ENCODE measurements around the gene CDC5L. TPM values are rescaled to one million over a fixed set of nuclear protein-coding genes. Genes with fewer than 3 reads are reported as not detected.

CDC5L gene
- total and polyA plus RNA-seq, 2 experiments from 2014 or later: 27.0 to 32.5 TPM

DNA sequence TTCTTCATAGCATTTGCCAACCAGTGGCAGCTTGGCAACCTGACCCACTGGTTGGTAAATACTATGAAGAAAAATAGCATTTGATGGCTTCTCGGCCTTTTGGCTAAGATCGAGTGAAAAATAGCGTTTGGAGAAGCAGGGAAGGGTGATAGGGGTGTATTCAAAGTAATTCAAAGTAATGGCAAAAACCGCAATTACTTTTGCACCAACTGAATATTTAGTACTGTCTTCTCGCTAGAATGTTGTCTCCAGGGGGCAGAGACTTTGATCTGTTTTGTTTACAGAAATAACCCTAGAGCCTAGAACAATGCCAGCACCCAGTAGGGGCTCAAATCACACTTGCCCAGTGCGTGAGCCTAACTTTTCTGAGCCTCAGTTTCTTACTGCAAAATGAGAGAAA, 106.1 kb downstream of the CDC5L start:
- Mint-ChIP-seq H3K27me3 (ENCODE audit: insufficient read depth, low read depth, poor library complexity) (peaks cover 17% of the 10 kb centered on the region), H3K36me3 (ENCODE audit: low read depth) (no peaks in the 10 kb centered on the region; the same call in 2 of the 3 replicates), H3K4me3 (no peak overlapping the region), H3K9me3 (no peaks in the 10 kb centered on the region), H3K27ac (no peak overlapping the region), H3K4me1 (peaks cover 6% of the 10 kb centered on the region; the same call in 2 of the 3 replicates)
- ATAC-seq (no peak), DNase-seq (ENCODE audit: low spot score) (no peak)
- peaks cover 11% of the 10 kb centered on the region; the same call in 1 of the 2 replicates for H3K9me2 ChIP-seq (ENCODE audit: insufficient read depth)
- H3K79me2 ChIP-seq (replicated peaks; ENCODE audit: insufficient read depth): no peaks in the 10 kb centered on the region
- H3K27me3 ChIP-seq (ENCODE audit: insufficient read depth): no peaks in the 10 kb centered on the region
- H3K4me1 ChIP-seq (ENCODE audit: insufficient read depth): no peaks in the 10 kb centered on the region
- H3K4me2 ChIP-seq: no peak overlapping the region
- no peak overlapping the region for H3K4me3 ChIP-seq
- H2AFZ ChIP-seq: no peak overlapping the region
- no peak overlapping the region for H3K27ac ChIP-seq (ENCODE audit: low read depth)
- H3K36me3 ChIP-seq (ENCODE audit: insufficient read depth): no peaks in the 10 kb centered on the region
- no peaks in the 10 kb centered on the region for H4K20me1 ChIP-seq (replicated peaks; ENCODE audit: insufficient read depth)
- TF ChIP-seq, protein P1, sequence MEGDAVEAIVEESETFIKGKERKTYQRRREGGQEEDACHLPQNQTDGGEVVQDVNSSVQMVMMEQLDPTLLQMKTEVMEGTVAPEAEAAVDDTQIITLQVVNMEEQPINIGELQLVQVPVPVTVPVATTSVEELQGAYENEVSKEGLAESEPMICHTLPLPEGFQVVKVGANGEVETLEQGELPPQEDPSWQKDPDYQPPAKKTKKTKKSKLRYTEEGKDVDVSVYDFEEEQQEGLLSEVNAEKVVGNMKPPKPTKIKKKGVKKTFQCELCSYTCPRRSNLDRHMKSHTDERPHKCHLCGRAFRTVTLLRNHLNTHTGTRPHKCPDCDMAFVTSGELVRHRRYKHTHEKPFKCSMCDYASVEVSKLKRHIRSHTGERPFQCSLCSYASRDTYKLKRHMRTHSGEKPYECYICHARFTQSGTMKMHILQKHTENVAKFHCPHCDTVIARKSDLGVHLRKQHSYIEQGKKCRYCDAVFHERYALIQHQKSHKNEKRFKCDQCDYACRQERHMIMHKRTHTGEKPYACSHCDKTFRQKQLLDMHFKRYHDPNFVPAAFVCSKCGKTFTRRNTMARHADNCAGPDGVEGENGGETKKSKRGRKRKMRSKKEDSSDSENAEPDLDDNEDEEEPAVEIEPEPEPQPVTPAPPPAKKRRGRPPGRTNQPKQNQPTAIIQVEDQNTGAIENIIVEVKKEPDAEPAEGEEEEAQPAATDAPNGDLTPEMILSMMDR (conservative IDR thresholded peaks at IDR 0.05; ENCODE audit: low read depth in 2 of 2): no peak
- TF ChIP-seq, protein P2, sequence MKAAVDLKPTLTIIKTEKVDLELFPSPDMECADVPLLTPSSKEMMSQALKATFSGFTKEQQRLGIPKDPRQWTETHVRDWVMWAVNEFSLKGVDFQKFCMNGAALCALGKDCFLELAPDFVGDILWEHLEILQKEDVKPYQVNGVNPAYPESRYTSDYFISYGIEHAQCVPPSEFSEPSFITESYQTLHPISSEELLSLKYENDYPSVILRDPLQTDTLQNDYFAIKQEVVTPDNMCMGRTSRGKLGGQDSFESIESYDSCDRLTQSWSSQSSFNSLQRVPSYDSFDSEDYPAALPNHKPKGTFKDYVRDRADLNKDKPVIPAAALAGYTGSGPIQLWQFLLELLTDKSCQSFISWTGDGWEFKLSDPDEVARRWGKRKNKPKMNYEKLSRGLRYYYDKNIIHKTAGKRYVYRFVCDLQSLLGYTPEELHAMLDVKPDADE (IDR thresholded peaks at IDR 0.05): no peak
- TF ChIP-seq JUNB (IDR thresholded peaks at IDR 0.05; ENCODE audit: unreplicated experiment) (no peak), EZH2phosphoT487 (IDR thresholded peaks at IDR 0.05; ENCODE audit: unreplicated experiment) (no peak), ZNF331 (CRISPR knock-in tag; IDR thresholded peaks at IDR 0.05; ENCODE audit: low read depth) (no peak), NANOG (IDR thresholded peaks at IDR 0.05; ENCODE audit: borderline replicate concordance) (no peak), CREB1 (CRISPR knock-in tag; IDR thresholded peaks at IDR 0.05; ENCODE audit: low read depth) (no peak), ZNF114 (CRISPR knock-in tag; IDR thresholded peaks at IDR 0.05) (no peak)
- TF ChIP-seq, protein P3, sequence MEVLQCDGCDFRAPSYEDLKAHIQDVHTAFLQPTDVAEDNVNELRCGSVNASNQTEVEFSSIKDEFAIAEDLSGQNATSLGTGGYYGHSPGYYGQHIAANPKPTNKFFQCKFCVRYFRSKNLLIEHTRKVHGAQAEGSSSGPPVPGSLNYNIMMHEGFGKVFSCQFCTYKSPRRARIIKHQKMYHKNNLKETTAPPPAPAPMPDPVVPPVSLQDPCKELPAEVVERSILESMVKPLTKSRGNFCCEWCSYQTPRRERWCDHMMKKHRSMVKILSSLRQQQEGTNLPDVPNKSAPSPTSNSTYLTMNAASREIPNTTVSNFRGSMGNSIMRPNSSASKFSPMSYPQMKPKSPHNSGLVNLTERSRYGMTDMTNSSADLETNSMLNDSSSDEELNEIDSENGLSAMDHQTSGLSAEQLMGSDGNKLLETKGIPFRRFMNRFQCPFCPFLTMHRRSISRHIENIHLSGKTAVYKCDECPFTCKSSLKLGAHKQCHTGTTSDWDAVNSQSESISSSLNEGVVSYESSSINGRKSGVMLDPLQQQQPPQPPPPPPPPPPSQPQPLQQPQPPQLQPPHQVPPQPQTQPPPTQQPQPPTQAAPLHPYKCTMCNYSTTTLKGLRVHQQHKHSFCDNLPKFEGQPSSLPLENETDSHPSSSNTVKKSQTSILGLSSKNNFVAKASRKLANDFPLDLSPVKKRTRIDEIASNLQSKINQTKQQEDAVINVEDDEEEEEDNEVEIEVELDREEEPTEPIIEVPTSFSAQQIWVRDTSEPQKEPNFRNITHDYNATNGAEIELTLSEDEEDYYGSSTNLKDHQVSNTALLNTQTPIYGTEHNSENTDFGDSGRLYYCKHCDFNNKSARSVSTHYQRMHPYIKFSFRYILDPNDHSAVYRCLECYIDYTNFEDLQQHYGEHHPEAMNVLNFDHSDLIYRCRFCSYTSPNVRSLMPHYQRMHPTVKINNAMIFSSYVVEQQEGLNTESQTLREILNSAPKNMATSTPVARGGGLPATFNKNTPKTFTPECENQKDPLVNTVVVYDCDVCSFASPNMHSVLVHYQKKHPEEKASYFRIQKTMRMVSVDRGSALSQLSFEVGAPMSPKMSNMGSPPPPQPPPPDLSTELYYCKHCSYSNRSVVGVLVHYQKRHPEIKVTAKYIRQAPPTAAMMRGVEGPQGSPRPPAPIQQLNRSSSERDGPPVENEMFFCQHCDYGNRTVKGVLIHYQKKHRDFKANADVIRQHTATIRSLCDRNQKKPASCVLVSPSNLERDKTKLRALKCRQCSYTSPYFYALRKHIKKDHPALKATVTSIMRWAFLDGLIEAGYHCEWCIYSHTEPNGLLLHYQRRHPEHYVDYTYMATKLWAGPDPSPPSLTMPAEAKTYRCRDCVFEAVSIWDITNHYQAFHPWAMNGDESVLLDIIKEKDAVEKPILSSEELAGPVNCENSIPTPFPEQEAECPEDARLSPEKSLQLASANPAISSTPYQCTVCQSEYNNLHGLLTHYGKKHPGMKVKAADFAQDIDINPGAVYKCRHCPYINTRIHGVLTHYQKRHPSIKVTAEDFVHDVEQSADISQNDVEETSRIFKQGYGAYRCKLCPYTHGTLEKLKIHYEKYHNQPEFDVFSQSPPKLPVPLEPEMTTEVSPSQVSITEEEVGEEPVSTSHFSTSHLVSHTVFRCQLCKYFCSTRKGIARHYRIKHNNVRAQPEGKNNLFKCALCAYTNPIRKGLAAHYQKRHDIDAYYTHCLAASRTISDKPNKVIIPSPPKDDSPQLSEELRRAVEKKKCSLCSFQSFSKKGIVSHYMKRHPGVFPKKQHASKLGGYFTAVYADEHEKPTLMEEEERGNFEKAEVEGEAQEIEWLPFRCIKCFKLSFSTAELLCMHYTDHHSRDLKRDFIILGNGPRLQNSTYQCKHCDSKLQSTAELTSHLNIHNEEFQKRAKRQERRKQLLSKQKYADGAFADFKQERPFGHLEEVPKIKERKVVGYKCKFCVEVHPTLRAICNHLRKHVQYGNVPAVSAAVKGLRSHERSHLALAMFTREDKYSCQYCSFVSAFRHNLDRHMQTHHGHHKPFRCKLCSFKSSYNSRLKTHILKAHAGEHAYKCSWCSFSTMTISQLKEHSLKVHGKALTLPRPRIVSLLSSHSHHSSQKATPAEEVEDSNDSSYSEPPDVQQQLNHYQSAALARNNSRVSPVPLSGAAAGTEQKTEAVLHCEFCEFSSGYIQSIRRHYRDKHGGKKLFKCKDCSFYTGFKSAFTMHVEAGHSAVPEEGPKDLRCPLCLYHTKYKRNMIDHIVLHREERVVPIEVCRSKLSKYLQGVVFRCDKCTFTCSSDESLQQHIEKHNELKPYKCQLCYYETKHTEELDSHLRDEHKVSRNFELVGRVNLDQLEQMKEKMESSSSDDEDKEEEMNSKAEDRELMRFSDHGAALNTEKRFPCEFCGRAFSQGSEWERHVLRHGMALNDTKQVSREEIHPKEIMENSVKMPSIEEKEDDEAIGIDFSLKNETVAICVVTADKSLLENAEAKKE (CRISPR knock-in tag; IDR thresholded peaks at IDR 0.05): no peak
- no peaks in the 10 kb centered on the region for H3F3A ChIP-seq (replicated peaks; ENCODE audit: low read depth)

All from GM23338 (cell line).